ENCODE results near the gene EFNB1. TPM values are rescaled to one million over a fixed set of nuclear protein-coding genes. Genes with fewer than 3 reads are reported as not detected.
A peak's percentile ranks its signal among the peaks of the same experiment; 100 is the strongest.
"Not testable (repeated sequence)": the region's sequence is repeated elsewhere in the genome, so short reads cannot be mapped to it uniquely, and the experiment has no call there.

EFNB1 gene
- total RNA-seq = 7.3 and 8.0 TPM in 2 replicates

GRCh38 chrX:68828740-68829581 lies at the start of gene EFNB1:
Gene EFNB1, plus strand, starts transcription at chrX:68829021. Its CDS starts 756 bp downstream, at chrX:68829777.
- Mint-ChIP-seq H3K4me3 (peak within 1 kb of the TSS; percentile 93), H3K27ac (peak within 1 kb of the TSS; percentile 69), H3K27me3 (ENCODE audit: insufficient read depth) (peaks cover 16% of the 10 kb centered on the region), H3K9me3 (no peaks in the 10 kb centered on the region), H3K36me3 (ENCODE audit: low read depth) (no peaks in the 10 kb centered on the region), H3K4me1 (ENCODE audit: low read depth) (peaks cover 23% of the 10 kb centered on the region)
- DNase-seq (ENCODE audit: low spot score) = peak; percentile 81
- intact Hi-C loops (cut with micrococcal nuclease) = loop anchor here (1.0 to 5.0 kb wide), 5 partner anchors 327 to 1304 kb away; partner anchors contain the start of genes IGBP1 and PJA1

- intact Hi-C loops (cut with micrococcal nuclease); H3K9me3 Mint-ChIP-seq; H3K27ac Mint-ChIP-seq: not testable (repeated sequence)
Observed at GRCh38 chrX:68781295-68781694, 47.5 kb upstream of the EFNB1 start.

GRCh38 chrX:68784816-68785215 lies 44.0 kb upstream of the EFNB1 start:
- no peaks in the 10 kb centered on the region for H3K36me3 Mint-ChIP-seq (ENCODE audit: low read depth)
- no peaks in the 10 kb centered on the region for H3K27me3 Mint-ChIP-seq (ENCODE audit: insufficient read depth)
- no peaks in the 10 kb centered on the region for H3K4me1 Mint-ChIP-seq (ENCODE audit: low read depth)
- intact Hi-C loops (cut with micrococcal nuclease) = no loop called here
- DNase-seq (ENCODE audit: low spot score) = no peak
- H3K9me3 Mint-ChIP-seq = no peaks in the 10 kb centered on the region
- no peak overlapping the region for H3K4me3 Mint-ChIP-seq
- H3K27ac Mint-ChIP-seq = no peak overlapping the region

More at GRCh38 chrX:68781295-68781694, 47.5 kb upstream of the EFNB1 start:
- not testable (repeated sequence) for H3K4me3 Mint-ChIP-seq; H3K36me3 Mint-ChIP-seq (ENCODE audit: low read depth); H3K27me3 Mint-ChIP-seq (ENCODE audit: insufficient read depth); H3K4me1 Mint-ChIP-seq (ENCODE audit: low read depth); DNase-seq (ENCODE audit: low spot score)

GRCh38 chrX:68786581-68786980 lies 42.2 kb upstream of the EFNB1 start:
- H3K9me3 Mint-ChIP-seq; H3K4me1 Mint-ChIP-seq (ENCODE audit: low read depth); intact Hi-C loops (cut with micrococcal nuclease): not testable (repeated sequence)

GRCh38 chrX:68789966-68790365 lies 38.9 kb upstream of the EFNB1 start:
- Mint-ChIP-seq H3K9me3 (no peaks in the 10 kb centered on the region), H3K36me3 (ENCODE audit: low read depth) (no peaks in the 10 kb centered on the region), H3K27ac (no peak overlapping the region), H3K4me3 (no peak overlapping the region), H3K27me3 (ENCODE audit: insufficient read depth) (no peaks in the 10 kb centered on the region), H3K4me1 (ENCODE audit: low read depth) (no peaks in the 10 kb centered on the region)
- no peak for DNase-seq (ENCODE audit: low spot score)
- intact Hi-C loops (cut with micrococcal nuclease) = no loop called here

More at GRCh38 chrX:68786581-68786980, 42.2 kb upstream of the EFNB1 start:
- not testable (repeated sequence) for H3K27ac Mint-ChIP-seq; DNase-seq (ENCODE audit: low spot score); H3K27me3 Mint-ChIP-seq (ENCODE audit: insufficient read depth); H3K36me3 Mint-ChIP-seq (ENCODE audit: low read depth); H3K4me3 Mint-ChIP-seq

- Mint-ChIP-seq H3K36me3 (ENCODE audit: low read depth) (no peaks in the 10 kb centered on the region), H3K4me3 (no peak overlapping the region), H3K27ac (no peak overlapping the region), H3K27me3 (ENCODE audit: insufficient read depth) (no peaks in the 10 kb centered on the region), H3K4me1 (ENCODE audit: low read depth) (no peaks in the 10 kb centered on the region), H3K9me3 (no peaks in the 10 kb centered on the region)
- DNase-seq (ENCODE audit: low spot score) = no peak
- intact Hi-C loops (cut with micrococcal nuclease) = no loop called here
Observed at GRCh38 chrX:68792083-68792482, 36.7 kb upstream of the EFNB1 start.

GRCh38 chrX:68794461-68794860 lies 34.4 kb upstream of the EFNB1 start:
- no peaks in the 10 kb centered on the region for H3K4me1 Mint-ChIP-seq (ENCODE audit: low read depth)
- intact Hi-C loops (cut with micrococcal nuclease) = no loop called here
- H3K27me3 Mint-ChIP-seq (ENCODE audit: insufficient read depth) = no peaks in the 10 kb centered on the region
- no peaks in the 10 kb centered on the region for H3K36me3 Mint-ChIP-seq (ENCODE audit: low read depth)
- no peak overlapping the region for H3K4me3 Mint-ChIP-seq
- H3K9me3 Mint-ChIP-seq = peaks cover 6% of the 10 kb centered on the region
- H3K27ac Mint-ChIP-seq = no peak overlapping the region
- no peak for DNase-seq (ENCODE audit: low spot score)

- H3K4me3 Mint-ChIP-seq = no peak overlapping the region
- peaks cover 11% of the 10 kb centered on the region for H3K9me3 Mint-ChIP-seq
- H3K27ac Mint-ChIP-seq = no peak overlapping the region
- H3K4me1 Mint-ChIP-seq (ENCODE audit: low read depth) = no peaks in the 10 kb centered on the region
- DNase-seq (ENCODE audit: low spot score) = no peak
- H3K36me3 Mint-ChIP-seq (ENCODE audit: low read depth) = no peaks in the 10 kb centered on the region
- intact Hi-C loops (cut with micrococcal nuclease) = no loop called here
- H3K27me3 Mint-ChIP-seq (ENCODE audit: insufficient read depth) = no peaks in the 10 kb centered on the region
Observed at GRCh38 chrX:68795741-68796140, 33.1 kb upstream of the EFNB1 start.

GRCh38 chrX:68798400-68798799 lies 30.4 kb upstream of the EFNB1 start:
- H3K27me3 Mint-ChIP-seq (ENCODE audit: insufficient read depth); DNase-seq (ENCODE audit: low spot score); H3K4me1 Mint-ChIP-seq (ENCODE audit: low read depth); intact Hi-C loops (cut with micrococcal nuclease); H3K36me3 Mint-ChIP-seq (ENCODE audit: low read depth); H3K4me3 Mint-ChIP-seq; H3K27ac Mint-ChIP-seq: not testable (repeated sequence)
- H3K9me3 Mint-ChIP-seq = peaks cover 11% of the 10 kb centered on the region

GRCh38 chrX:68801737-68802290 lies 27.0 kb upstream of the EFNB1 start:
- Mint-ChIP-seq H3K27me3 (ENCODE audit: insufficient read depth) (no peaks in the 10 kb centered on the region), H3K4me3 (no peak overlapping the region), H3K9me3 (peaks cover 11% of the 10 kb centered on the region), H3K36me3 (ENCODE audit: low read depth) (no peaks in the 10 kb centered on the region), H3K27ac (no peak overlapping the region), H3K4me1 (ENCODE audit: low read depth) (no peaks in the 10 kb centered on the region)
- intact Hi-C loops (cut with micrococcal nuclease) = no loop called here
- DNase-seq (ENCODE audit: low spot score) = no peak

GRCh38 chrX:68807818-68808217 lies 21.0 kb upstream of the EFNB1 start:
- H3K27ac Mint-ChIP-seq = no peak overlapping the region
- no peaks in the 10 kb centered on the region for H3K4me1 Mint-ChIP-seq (ENCODE audit: low read depth)
- DNase-seq (ENCODE audit: low spot score) = no peak
- H3K4me3 Mint-ChIP-seq = no peak overlapping the region
- peaks cover 6% of the 10 kb centered on the region for H3K27me3 Mint-ChIP-seq (ENCODE audit: insufficient read depth)
- H3K36me3 Mint-ChIP-seq (ENCODE audit: low read depth) = no peaks in the 10 kb centered on the region
- no peaks in the 10 kb centered on the region for H3K9me3 Mint-ChIP-seq
- intact Hi-C loops (cut with micrococcal nuclease) = loop anchor here (1.0 to 5.0 kb wide), 2 partner anchors 75 to 611 kb away; no protein-coding TSS in a partner anchor

- intact Hi-C loops (cut with micrococcal nuclease) = loop anchor here (1.0 to 5.0 kb wide), 2 partner anchors 76 to 612 kb away; no protein-coding TSS in a partner anchor
- no peaks in the 10 kb centered on the region for H3K36me3 Mint-ChIP-seq (ENCODE audit: low read depth)
- H3K9me3 Mint-ChIP-seq = no peaks in the 10 kb centered on the region
- no peaks in the 10 kb centered on the region for H3K4me1 Mint-ChIP-seq (ENCODE audit: low read depth)
- peaks cover 6% of the 10 kb centered on the region for H3K27me3 Mint-ChIP-seq (ENCODE audit: insufficient read depth)
- DNase-seq (ENCODE audit: low spot score) = no peak
- H3K27ac Mint-ChIP-seq = no peak overlapping the region
- no peak overlapping the region for H3K4me3 Mint-ChIP-seq
Observed at GRCh38 chrX:68808686-68809357, 20.0 kb upstream of the EFNB1 start.

All from activated T-helper 1 cell treated with anti-CD3 and anti-CD28 coated beads, Interleukin-12 subunit alpha, Interleukin-12 subunit beta, Interleukin-2, Interleukin-4 antibody, amounts not matched to agents 30 ng/mL and 10 ng/mL and 1 ng/mL, durations not matched to agents 14 hours and 24 hours and 36 hours (primary cell).